Right lung (tissue), 5 donors: ENCODE measurements around the gene LITAF. TPM values are rescaled to one million over a fixed set of nuclear protein-coding genes. Genes with fewer than 3 reads are reported as not detected.

Experiments
- DNase-seq, 2 donors: peaks; one replicate each; pipeline ENCODE4 v3.0.0-alpha.2; 2013
- polyA plus RNA-seq, 5 donors: library from polyadenylated mRNA; unstranded; fragments of 120-200 nt; gene quantifications; one replicate each; pipeline versions ENCODE4 v1.2.1 to v1.2.3, GENCODE V29; 2013; ENCODE audit warnings: inconsistent platforms in 1 of 5, low replicate concordance in 1 of 5; ENCODE audit not compliant: insufficient read length in 5 of 5, insufficient read depth in 1 of 5

The LITAF gene
- polyA plus RNA-seq, 5 donors: 111 to 130 (median 121) TPM

DNA sequence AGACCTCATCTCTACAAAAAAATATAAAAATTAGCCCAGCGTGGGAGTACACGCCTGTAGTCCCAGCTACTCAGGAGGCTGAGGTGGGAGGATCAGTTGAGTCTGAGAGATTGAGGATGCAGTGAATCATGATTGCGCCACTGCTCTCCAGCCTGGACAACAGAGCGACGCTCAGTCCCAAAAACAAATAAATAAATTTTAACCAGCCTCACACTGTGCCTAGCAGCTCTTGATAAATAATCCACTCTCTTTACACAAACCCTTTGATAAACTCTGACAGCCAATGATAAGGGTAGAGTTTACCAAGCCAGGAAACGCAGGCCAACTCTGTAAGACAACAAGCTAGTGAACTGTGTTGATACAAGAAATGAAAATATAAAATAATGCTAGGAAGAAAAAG lies 32.7 kb downstream of the LITAF start:
- DNase-seq: no peak

DNA sequence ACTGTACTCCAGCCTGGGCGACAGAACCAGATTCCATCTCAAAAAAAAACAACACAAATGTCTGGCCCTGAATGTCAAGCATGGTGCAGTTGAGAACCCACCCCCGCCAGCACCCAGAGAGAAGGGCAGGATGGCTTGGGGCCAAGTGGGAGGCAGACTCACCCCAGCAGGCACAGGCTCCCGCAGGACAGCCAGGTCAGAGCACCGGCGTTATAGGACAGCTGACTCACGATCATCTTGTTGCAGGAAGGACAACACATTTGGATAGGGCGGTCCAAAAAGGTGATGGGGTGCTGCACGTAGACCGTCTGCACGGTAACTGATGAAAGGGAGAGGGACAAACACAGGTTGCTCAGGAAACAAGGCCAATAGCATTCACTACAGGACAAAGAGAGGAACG lies 33.3 kb downstream of the LITAF start:
- DNase-seq: no peak

DNA sequence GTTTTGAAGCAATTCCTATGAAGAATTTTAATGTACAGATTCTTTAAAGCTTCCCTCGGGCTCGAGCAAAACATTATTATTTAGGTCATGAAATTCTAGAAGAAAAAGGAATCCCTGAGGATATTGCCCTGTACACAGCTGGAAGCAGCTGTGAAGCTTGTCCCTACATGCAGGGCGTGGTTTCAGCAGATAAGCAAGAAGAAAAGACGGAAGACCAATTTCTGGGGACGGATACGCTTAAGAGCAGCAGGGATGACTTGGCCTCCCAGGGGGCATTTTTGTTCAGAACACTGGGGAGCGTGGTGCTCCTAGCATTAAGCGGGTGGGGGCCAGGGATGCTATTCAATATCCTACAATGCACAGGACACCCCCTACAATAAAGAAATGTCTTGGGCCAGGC lies 34.3 kb downstream of the LITAF start:
- peak; percentile 62 to 67 for DNase-seq

DNA sequence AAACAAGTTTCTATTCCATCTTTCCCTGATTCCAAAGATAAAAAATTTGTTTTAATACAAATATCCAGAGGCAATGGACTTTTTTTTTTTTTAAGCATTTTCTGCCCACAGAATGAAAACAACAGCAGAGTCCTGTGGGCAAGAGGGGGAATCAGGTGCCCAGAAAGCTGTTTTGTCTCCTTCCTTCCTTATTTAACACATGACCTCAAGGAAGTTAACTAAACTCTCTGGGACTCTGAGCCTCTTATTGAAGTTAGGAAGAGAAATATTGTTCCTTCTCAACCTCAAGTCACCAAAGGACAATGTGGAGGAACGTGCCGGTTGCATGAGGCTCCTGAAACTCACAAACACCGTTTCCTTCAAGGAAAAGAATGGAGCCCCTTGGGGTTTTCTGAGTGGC lies 34.9 kb downstream of the LITAF start:
- DNase-seq: no peak

DNA sequence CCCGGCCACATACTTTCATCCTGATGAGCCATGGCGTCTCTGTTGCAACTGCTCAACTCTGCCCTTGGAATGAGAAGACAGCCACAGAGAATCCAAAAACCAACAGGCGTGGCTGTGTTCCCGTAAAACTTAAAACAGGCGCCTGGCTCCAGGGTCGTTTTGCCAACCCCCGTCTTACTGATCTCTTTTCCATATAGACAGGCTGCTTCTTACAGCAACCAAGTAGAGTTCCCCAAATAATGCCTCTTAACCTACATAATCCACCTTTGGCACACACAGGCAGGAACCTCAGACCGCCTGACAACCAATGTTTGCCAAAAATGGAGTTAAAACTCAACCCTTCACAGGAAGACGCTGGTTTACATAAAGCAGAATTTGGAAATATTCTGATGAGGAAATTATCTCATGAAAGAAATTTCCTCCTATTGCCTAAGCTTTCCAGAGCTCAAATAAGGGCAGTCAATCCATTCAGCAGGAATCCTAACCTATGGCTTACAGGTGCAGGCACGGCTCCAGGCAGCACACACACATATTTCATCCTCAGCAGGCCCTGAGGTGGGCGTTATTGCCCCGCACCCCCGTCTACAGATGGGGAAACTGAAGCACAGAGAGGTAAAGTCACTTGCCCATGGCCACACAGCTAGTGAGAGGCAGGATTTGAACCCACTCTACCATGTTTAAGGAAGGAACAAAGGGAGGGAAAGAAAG lies 35.8 kb downstream of the LITAF start:
- DNase-seq: no peak

DNA sequence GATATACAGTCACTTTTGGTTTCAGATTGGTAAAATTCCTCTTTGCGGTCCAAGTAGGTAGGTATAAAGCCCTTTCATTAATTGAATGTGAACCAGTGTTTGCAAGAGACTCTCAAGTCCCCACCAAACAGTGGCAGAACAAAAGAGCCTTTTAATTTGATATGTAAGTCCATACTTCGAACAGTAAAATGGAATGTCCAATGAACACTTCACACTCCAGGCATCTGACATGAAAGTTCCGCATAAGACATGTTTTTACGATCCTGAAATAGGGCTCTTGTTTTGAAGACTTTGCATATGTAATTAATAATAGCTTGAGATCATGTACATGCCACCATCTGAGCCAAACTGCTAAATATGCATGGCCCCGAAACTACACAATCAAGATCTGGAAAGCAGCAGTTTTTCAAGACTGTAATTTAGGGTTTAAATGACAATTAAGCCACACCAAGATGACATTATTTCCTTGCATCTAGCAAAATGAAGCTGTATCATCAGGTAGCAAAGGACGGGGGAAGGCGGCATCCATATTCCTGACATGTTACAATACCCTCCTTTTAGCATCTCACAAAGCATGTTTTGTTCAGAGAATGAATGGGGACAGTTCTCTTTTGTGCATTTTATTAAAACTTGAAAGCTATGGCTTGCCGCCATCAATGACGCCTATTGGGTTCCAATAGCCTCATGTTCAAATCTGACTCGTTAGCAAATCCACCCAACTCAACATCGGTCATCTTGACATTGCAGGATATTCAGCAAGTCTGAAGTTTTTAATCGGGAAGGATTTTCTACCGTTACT lies 39.4 kb downstream of the LITAF start:
- no peak for DNase-seq

DNA sequence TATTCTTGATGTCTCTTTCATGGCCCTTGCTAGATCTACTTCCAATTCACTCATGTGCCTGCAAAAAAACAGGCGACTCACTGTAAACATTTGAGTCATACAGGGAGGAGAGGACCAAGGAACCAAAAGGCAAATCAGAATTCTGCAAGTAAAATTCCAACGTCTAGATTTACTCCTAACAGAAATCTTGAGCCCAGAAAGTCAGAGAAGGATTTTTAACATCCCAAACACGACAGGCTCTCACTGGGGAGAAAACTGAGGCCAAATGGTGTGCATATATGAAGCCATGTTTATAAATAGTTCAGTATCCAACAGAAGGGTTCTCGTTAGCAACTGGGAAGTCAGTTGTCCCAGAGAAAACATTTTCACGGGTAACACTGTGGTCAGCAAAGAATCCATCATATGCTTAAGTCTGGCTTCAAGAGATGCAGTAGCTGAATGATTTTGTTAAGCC lies 40.1 kb downstream of the LITAF start:
- DNase-seq: no peak

DNA sequence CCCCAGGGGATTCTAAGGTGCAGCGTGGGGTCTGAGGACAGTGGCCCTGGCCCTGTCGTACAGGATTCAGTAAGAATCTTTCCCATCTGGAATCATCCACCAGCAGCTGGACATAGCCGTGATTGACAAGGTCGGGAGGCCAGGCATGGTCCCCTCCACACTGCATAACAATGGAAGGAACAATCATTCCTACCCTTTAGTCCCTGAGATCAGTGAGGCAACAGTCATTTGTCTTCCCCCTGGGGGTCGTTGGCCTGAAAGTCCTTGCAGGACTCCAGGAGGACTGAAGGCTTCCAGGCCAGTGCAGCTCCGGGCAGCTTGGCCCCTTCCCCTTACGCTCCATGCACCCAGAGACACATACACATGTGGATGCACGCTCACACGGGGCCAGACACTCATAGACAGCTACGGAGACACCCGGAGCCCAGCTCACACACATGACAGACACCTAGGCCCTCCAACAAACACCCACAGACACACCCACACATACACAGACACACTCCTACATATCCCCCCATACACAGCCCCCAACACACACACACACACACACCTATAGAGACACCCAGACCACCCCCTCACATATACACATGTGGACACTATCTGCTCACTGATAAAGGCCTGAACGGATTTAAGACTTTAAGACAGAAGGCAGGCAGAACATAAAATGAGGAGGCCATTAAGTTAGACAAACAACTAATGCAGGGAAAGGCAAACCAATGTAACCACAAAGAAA lies 42.9 kb downstream of the LITAF start:
- no peak for DNase-seq

DNA sequence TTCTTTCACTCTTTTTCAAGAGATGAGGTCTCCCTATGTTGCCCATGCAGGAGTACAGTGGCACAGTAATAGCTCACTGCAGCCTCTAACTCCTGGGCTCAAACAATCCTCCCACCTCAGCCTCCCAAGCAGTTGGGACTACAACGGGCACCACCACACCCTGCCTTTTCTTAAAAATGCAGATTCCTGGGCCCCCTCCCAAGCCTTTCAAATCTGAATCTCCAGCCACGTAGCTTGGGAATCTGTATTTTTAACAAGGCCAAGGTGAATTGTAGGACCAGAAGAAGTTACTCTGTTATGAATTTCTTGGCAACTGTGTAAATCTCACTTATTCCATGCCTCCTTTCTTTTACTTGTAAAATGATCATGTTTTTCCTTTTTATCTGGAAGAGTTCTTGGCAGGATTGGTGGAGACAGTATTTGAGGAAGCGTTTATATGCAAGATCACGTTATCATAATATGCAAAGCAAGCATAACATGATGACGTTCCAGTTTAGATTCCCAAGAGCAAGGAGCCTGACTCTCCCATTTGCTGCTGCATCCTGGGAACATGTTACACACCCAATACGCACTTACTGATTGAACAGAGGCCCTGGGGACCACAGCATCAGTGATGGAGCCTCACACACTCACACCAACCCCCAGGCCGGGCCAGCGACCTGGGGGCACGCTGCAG lies 44.5 kb downstream of the LITAF start:
- DNase-seq: no peak

DNA sequence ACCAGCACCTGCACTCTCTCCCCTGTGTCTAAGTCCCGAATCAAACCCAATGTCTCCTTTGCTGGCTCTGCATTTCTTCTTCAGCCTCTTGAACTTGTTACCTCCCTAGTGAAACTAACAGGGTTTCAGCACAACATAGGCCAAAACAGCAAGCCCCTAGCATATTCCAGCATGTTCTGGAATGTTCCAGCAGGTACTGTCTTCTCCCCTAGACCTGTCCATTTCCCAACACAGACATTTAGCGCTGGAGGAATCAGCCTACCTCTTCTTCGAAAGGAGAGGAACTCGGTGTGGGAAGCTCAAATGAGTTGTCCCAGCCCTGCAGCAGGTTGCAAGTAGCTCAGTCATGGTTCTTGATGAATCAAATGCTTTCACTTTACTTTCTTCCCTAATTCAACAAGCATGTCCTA lies 47.1 kb downstream of the LITAF start:
- no peak for DNase-seq

DNA sequence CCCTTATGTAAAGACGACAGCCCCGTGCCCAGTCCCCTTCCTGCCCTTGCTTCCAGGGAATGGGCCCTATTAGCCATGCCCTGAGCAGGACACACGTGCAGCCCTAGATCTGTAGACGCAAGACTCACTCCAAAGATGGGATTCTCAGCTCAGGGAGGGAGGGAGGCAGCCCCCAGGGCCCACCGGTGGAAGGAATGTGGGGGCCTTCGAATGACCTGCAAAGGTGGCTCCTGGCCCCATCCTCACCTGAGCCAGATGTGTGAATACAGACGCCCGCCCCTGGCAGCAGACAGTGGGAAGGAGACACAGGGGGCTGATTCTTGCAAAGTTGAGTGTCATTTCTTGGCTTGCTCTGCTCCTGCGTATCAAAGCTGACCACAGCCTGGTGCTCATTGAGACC lies 47.8 kb downstream of the LITAF start:
- no peak for DNase-seq

DNA sequence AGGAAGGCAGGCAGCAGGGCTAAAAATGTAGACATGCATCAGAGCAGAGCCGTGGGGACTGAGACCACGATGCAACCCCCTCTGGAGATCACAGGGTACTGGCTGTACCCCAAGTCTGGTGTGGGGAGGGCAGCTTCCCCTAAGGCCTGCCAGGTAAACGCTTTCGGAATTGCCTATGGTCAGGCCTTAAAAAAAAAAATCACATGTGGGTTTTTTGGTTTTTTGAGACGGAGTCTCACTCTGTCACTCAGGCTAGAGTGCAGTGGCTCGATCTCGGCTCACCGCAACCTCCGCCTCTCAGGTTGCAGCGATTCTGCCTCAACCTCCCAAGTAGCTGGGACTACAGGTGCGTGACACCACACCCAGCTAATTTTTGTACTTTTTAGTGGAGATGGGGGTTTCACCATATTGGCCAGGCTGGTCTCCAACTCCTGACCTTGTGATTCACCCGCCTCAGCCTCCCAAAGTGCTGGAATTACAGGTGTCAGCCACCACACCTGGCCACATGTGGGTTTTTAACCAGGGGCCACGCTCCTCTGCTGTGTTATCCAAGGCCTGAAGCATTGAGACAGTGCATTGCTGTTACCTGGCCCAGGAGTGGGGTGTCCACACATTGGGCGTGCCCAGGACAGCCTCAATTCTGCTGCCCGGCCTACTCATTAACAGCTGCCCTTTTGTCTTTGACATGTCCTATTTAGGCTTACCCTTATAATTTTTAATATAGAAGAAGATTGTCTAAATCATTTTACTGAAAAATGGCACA lies 50.4 kb downstream of the LITAF start:
- DNase-seq: no peak

DNA sequence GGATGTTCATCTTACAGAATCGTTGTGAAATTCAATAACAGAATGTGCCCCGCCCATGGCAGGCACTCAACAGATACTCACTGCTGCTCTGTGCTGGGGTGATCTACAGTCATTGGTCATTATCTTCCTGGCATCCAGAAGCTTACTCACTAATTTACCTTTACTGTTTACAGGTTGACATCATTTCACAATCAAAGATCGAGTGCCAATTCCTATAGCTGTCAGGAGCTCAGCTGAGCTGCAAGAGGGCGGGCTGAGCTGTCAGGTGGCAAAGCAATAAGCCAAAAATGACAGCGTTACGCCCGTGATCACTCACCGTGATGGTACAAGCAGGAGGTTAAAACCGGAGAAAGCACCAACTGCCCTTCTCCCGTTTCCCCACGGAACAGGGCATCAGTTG lies 51.2 kb downstream of the LITAF start:
- no peak for DNase-seq

DNA sequence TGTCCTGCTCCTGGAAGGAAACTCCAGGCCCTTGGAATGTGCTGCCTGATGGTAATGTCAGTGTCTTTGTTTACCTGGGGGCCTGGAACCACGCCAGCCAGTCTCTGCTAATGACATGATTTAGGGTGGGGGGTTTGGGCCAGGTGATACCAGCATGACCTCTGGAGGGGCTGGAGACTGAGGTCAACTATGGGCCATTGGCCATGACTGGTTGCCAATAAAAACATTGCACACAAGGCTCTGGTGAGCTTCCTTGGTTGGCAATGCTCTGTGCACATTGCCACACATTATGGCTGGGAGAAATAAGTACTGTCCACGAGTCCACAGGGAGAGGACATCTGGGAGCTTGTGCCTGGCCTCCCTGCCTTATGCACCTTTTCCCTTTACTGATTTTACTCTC lies 52.5 kb downstream of the LITAF start:
- no peak for DNase-seq

DNA sequence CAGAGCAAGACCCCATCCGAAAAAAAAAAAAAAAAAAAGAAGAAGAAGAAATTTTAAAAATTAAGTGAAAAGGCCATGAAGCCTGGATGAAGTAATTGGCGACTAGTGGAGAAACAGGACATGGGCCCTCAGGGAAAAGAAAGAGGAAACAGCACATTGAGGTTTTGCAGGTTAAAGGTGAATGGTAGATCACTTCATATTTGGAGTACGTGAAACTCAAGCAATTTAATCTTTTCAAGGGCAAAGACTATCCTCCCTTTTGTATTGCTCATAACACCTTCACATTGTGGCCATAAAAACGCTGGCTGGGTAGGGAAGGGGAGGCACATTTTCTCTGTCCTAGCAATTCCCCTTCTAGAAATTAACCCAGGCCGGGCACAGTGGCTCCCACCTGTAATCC lies 53.1 kb downstream of the LITAF start:
- DNase-seq: no peak

DNA sequence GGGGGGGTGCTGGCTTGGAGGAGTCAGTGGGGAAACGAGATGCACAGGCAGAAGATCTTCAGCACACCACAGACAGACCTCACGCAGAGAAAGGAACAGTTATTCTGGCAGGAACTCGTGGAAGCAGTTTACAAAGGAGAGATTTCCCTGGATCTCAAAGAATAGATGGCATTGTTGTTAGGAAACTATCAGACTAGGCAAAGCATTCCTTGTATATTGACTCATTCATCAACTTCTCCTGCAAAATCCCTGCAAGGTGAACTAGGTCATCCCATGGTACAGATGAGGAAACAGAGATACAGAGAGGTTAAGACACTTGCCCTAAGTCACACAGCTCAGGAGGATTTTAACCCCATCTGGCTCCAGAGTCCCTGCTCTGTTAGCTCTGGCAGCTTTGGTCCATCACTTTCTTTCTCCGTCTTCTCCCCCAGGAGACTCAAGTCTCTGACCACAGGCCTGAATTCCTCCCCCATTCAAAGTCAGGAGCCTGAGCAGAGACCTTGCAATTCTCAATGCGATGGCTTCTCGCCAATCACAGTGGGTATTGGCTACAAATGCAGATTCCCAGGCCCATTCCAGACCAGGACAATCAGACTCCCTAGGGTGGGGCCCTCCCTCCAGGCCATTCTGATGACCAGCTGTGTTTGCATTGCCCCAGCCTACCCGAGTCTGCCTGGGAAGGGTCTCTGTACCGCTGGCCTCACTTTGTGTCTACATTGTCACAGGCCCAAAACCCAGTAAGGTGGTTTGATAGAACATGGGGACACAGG lies 56.4 kb downstream of the LITAF start:
- no peak for DNase-seq

DNA sequence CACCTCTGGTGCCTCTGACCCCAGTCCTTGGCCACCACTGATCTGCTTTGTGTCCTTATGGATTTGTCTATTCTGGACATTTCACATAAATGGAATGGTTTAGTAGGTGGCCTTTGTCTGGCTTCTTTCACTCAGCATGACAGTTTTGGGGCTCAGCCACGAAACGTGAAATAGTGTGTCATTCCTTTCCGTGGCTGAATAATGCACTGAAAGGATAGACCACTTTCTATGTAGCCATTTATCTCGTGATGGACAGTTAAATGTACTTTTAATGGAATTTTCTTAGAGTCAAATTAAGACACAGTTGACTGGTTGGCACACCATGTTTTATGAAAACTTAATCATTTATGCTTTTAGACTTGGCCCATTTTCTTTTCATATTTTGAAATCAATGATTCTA lies 57.4 kb downstream of the LITAF start:
- no peak for DNase-seq

DNA sequence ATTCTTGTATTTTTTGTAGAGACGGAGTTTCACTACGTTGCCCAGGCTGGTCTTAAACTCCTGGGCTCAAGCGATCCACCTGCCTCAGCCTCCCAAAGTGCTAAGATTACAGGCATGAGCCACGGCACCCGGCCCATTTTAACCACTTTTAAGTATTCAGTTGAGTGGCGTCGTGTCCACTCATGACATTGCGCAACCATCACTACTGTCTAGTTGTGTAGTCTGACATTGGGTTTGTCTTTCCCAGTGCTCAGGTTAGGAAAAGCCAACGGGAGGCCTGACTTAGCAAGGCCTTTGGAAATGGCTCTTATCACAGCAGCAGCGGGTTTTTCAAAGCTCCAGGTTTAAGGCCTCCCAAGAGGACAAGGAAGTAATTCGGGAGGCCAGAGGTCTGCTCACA lies 58.7 kb downstream of the LITAF start:
- DNase-seq: no peak

DNA sequence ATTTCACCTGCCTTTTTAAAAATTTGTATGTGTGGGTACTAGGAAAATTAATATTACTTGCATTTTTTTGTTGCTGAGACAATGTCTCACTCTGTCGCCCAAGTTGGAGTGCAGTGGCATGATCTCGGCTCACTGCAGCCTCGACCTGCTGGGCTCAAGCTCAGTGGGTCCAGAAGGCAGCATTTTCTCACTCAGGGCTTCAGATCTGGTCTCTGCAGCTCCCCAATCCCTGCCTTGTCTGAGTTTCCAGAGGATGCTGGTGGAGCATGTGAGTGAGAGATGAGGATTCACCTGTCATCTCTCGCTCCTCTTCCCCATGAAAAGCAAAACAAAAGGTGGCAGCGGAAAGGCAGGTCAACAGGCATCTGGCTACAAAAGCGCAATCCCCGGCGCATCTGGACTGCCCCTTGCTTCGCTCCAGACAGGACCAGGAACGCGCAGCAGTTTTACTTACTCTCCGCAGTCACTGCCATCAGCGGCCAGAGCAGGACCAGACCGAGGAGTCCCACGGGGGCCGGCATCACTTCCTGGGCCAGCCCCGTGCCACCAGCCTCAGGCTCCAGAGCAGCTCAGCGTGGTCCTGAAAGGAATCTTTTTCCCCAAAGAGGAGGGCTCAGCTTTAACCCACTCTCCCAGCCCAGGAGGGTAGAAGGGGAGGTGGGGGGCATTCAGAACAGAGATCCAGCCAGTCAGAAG lies 59.9 kb downstream of the LITAF start:
- no peak for DNase-seq
